Occipital lobe (tissue), 2 donors: ENCODE results near the gene LPAR3. TPM values are rescaled to one million over a fixed set of nuclear protein-coding genes. Genes with fewer than 3 reads are reported as not detected.

Source experiments
- DNase-seq: peaks from one replicate; lab custom pipeline; 2025; lab: John Stamatoyannopoulos, UW
- total RNA-seq: library from RNA; depleted of rRNA; stranded (reverse); fragments of >200 nt; gene quantifications from one replicate; pipeline ENCODE4 v1.2.3, GENCODE V29; 2014

The LPAR3 gene
- total RNA-seq, 1 donor from 2014 or later = 0.78 TPM

DNA sequence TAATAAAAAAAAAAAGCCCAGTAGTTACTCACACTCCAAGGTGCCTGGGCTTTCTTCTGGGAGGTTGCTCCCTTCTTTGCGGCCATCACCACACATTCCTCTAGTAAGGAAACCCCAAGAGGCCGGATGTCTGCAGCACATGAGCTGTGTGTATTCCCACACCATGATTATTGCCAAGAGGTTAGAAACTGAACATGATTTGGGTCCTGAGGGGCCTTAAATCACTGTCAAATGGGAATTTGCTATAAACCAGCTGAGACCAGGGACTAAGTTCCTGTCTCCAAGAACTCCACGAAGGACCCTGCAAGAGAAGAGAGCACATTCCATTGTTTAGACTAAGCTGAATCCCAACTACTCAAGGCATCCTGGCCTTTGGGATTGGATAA is 117.5 kb downstream of the LPAR3 start:
- no peak for DNase-seq

DNA sequence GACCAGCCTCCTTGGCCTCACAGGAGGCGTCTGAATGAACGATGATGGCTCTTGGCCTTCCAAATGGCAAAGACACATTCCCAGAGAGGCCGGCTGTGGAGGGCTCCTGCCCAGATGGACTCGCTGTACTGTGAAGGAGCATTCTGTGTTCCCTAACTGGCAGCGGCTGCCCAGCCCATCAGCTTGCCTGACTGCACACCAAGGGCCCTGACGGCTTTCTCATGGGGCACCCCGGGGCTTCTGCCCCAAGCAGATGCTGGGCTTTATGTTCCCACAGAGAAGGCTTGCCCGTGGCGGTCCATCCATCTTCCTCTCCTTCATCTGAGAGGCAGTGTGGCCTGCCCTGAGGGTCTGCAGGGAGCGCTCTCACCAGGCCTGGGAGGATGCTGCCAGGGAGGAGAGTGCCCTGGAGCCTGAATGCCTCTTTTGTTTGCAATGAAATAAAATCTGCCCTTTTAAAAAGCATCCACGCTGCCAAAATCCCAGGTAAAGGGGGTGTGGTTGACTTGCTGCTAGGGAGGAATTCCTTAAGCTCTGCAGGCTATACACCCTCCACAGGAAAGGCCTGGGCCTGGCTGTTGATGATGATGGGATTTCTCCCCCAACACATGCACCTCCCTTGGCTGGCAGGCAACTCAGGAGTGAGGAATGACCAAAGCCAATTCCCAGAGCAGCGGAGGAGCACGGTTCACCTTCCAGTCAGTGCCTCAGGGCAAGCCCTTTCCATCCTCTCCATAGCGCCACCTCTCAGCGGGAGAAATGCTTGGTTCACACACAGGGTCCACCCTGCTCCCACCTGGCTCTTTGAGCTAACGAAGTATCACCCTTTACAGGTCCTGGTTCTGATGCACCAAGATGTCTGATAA is 118.1 kb downstream of the LPAR3 start:
- no peak for DNase-seq

DNA sequence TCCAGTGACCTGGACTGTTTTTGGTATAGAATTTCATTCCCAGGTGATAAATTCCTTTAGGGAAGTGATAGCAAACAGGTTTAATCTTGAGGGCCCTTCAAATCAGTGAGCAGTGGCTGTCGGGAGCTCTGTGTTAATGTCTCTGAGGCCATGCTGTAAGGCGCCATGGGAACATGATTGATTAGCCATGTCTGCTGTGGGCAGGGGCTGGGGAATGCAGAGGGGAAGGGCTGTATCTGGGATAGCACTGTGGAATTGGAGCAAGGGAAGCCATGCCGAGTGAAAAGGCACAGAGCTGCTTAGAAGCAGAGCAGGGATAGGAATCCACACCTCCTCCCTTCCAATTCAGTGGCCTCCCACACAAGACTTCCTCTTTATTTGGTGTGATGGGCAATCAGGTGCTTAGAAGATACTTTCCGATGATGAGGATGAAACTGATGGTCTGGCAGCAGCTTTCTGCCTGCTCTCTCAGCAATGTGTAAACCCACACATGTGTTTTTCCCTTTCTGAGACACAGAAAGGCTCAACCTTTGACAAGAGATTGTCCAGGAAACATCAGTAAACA is 119.0 kb downstream of the LPAR3 start:
- no peak for DNase-seq

DNA sequence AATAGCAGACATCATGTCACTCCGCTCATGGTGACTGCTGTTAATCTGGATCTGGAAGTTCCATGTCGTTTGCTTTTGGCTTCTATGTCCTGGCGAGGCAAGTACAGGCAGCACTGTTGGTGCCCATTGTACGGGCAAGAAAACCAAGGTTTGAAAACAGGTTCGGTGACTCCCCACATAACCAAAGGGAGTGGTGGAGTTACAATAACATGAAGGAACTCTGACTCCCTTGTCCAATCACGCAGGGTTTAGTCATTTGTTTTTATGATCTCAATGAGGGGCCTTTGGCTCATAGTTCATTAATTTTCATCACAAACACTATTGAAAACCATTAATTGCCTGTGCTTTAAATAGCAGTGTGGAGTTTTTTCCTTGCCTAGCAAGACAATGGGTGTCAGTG is 119.8 kb downstream of the LPAR3 start:
- no peak for DNase-seq

DNA sequence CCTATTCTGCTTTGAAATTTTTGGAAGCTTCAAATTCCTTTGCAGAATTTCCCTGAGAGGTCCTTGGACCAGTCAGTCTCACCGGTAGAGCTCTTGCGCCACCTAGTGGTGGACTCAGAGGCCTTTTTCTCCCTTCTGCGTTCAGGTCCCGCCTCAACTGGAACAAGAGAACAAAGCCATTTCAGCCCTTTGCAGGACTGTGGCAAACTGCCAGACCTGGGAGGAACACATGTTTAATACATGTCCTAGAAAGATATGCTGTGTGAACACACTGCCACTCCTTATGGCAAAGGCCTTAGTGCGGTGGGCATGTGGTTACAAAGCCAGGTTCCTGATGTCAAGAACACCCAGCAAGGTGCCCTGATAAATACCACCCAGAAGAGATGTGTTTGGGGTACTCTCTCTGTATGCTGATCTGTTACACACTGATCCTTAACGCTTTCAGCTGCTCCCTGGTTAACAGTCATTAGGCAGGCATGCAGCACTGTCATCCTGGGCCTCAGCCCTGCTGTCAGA is 120.5 kb downstream of the LPAR3 start:
- DNase-seq = peak; percentile 74

DNA sequence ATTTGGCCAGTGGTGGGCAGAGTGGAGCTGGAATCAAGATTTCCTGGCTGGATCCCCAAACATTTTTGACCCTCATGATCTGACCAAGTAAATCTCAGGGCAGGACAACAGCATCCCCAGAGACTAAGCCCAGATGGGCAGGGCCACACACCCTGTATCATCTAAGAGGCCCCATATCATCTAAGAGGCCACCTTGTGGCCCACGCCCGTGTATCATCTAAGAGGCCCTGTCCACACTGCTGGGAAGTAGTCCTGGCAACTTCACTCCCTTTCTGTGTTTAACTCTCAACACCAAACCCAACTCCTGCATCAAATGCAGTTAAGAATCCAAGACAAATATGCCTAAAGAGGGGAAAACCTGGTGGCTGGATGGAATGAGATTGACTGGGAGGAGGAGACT is 121.1 kb downstream of the LPAR3 start:
- no peak for DNase-seq

DNA sequence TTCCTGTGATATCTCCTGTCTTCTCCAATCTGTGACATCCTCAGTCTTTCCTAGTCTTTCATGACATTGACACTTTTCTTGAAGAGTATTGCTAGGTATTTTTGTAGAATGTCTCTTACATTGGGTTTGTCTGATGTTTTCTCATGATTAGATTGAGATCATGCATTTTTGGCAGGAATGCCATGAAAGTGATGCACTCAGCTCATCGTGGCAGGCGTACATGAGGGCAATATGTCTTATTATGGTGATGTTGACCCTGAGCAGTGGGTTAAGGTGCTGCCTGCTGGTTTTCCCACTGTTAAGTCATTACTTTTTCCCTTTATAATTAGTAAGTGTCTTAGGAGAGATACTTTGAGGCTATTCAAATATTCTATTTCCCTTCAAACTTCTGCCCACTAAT is 122.5 kb downstream of the LPAR3 start:
- no peak for DNase-seq

DNA sequence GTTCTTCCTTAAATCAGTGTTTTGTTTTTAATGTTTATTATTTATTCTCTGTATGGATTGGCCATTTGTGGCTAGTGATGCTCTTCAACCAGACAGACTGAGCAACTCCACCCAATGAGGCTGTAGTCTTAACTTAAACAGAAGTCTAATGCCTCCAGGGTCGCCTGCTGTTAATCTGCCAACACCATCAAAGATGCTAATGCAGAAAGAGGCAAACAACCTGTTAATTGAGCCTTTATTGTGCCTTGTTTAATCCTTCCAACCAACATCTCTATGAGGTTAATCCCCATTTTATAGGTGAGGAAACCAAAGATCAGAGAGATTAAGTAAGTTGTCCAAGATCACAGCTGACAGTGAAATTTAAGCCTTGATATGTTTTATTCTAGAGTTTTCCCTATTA is 123.4 kb downstream of the LPAR3 start:
- no peak for DNase-seq

GRCh38 chr1:84768634-84769033 is 124.4 kb downstream of the LPAR3 start:
- no peak for DNase-seq

- DNase-seq = no peak
These were observed 128.9 kb downstream of the LPAR3 start for GRCh38 chr1:84763912-84764680.

DNA sequence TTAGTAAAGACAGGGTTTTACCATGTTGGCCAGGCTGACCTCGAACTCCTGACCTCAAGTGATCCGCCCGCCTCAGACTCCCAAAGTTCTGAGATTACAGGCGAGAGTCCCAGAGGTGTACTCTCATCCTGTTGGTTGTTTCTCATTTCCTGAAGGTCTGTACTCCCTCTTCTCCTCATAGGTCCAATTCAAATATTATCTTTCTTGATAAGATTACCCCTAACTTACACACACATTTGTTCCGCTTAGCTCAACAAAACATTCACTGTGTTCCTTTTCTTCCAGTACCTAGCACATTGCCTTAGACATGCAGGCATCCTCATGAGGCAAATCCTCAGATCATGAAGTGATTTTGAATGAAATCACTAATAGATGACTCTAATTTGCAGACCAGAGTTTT is 130.3 kb downstream of the LPAR3 start:
- DNase-seq = no peak

Other genes with a start within 250 kb of the LPAR3 start
- gene SSX2IP, start 202.7 kb downstream of the LPAR3 start, total RNA-seq = 125 TPM
- gene MCOLN2, start 103.9 kb upstream of the LPAR3 start, total RNA-seq = not detected
- not detected for gene MCOLN3, start 155.3 kb upstream of the LPAR3 start, total RNA-seq